Uterus (tissue), 2 donors: ENCODE measurements around the gene FN3KRP.

Source experiments
- POLR2A ChIP-seq, 2 donors: fragments of 450-650 bp; IDR thresholded peaks; one replicate each; pipeline ENCODE4 v1.6.1; 2016; ENCODE audit warnings: antibody characterized with exemption in 2 of 2, mild to moderate bottlenecking in 1 of 2, moderate library complexity in 1 of 2
- TF ChIP-seq, protein P1 (sequence below), 4 experiments: fragments of 200-600 bp in 2 of 4; fragments of 450-650 bp in 2 of 4; sonication (generic) in 2 of 4; IDR thresholded peaks; one replicate each; pipeline ENCODE4 v1.5.1; 2016 to 2019; ENCODE audit warnings: antibody characterized with exemption in 4 of 4, mild to moderate bottlenecking in 2 of 4, moderate library complexity in 1 of 4

GRCh38 chr17:82666931-82667667 is 49.4 kb upstream of the FN3KRP start:
- no peak for TF ChIP-seq POLR2A (IDR thresholded peaks at IDR 0.05)
- TF ChIP-seq, protein P1, sequence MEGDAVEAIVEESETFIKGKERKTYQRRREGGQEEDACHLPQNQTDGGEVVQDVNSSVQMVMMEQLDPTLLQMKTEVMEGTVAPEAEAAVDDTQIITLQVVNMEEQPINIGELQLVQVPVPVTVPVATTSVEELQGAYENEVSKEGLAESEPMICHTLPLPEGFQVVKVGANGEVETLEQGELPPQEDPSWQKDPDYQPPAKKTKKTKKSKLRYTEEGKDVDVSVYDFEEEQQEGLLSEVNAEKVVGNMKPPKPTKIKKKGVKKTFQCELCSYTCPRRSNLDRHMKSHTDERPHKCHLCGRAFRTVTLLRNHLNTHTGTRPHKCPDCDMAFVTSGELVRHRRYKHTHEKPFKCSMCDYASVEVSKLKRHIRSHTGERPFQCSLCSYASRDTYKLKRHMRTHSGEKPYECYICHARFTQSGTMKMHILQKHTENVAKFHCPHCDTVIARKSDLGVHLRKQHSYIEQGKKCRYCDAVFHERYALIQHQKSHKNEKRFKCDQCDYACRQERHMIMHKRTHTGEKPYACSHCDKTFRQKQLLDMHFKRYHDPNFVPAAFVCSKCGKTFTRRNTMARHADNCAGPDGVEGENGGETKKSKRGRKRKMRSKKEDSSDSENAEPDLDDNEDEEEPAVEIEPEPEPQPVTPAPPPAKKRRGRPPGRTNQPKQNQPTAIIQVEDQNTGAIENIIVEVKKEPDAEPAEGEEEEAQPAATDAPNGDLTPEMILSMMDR (IDR thresholded peaks at IDR 0.05), result no peak
